ENCODE results near the gene HELZ. TPM values are rescaled to one million over a fixed set of nuclear protein-coding genes. Genes with fewer than 3 reads are reported as not detected.

The HELZ gene
- polyA plus RNA-seq, 1 of the 3 experiments (the other 2 are of a cell fraction) = 4.3 TPM

DNA sequence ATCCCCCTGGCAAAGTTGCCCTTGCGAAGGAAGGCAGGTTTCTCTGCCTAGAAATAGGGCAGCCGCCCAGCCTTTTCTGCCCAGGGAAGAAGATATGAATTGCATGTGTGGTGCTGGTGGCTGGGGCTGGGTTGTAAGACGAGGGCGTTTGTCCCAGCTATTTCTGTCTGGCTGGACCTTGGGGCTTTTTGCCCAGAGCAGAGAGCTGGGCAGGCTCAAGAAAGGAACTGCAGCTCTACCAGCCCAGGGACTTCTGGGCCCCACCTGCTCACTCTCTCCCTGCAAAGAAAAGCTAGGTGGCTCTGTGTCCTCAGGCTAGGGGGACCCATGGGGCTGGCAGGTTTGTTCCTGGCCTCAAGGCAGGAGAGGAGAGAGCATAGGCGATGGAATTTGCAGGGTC, 200.1 kb downstream of the HELZ start:
- peak; percentile 33 for DNase-seq
- H3K4me1 ChIP-seq (ENCODE audit: control insufficient read depth in 1 of 2, insufficient read depth in 2 of 2, low read depth in 1 of 2, low read length in 1 of 2) = no peaks in the 10 kb centered on the region; a peak in 1 of 4 replicates
- no peaks in the 10 kb centered on the region for H3F3A ChIP-seq (replicated peaks; ENCODE audit: insufficient read depth)
- no peak overlapping the region for H3K9ac ChIP-seq
- H2AFZ ChIP-seq (ENCODE audit: low read depth) = no peak overlapping the region
- H3K4me3 ChIP-seq (ENCODE audit: low read depth in 2 of 2, low read length in 1 of 2) = no peak overlapping the region
- WGBS (ENCODE audit: low lambda C conversion rate) = 49% methylated on average over 5 of the region's 5 CpGs
- no peak overlapping the region for H3K4me2 ChIP-seq
- TF ChIP-seq, protein P1, sequence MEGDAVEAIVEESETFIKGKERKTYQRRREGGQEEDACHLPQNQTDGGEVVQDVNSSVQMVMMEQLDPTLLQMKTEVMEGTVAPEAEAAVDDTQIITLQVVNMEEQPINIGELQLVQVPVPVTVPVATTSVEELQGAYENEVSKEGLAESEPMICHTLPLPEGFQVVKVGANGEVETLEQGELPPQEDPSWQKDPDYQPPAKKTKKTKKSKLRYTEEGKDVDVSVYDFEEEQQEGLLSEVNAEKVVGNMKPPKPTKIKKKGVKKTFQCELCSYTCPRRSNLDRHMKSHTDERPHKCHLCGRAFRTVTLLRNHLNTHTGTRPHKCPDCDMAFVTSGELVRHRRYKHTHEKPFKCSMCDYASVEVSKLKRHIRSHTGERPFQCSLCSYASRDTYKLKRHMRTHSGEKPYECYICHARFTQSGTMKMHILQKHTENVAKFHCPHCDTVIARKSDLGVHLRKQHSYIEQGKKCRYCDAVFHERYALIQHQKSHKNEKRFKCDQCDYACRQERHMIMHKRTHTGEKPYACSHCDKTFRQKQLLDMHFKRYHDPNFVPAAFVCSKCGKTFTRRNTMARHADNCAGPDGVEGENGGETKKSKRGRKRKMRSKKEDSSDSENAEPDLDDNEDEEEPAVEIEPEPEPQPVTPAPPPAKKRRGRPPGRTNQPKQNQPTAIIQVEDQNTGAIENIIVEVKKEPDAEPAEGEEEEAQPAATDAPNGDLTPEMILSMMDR (IDR thresholded peaks at IDR 0.05) = no peak
- TF ChIP-seq SIN3A (IDR thresholded peaks at IDR 0.05; ENCODE audit: borderline replicate concordance, low read depth, low read length) (no peak), EZH2phosphoT487 (IDR thresholded peaks at IDR 0.05; ENCODE audit: borderline replicate concordance, low read depth) (no peak), POLR2AphosphoS5 (IDR thresholded peaks at IDR 0.05; ENCODE audit: low read depth, low read length) (no peak), TCF12 (IDR thresholded peaks at IDR 0.05) (no peak), YY1 (IDR thresholded peaks at IDR 0.05; ENCODE audit: low read depth) (no peak), RFX5 (IDR thresholded peaks at IDR 0.05; ENCODE audit: low read length) (no peak), GABPA (IDR thresholded peaks at IDR 0.05; ENCODE audit: low read depth) (no peak), USF2 (IDR thresholded peaks at IDR 0.05; ENCODE audit: borderline replicate concordance, low read depth, low read length) (no peak), JUND (IDR thresholded peaks at IDR 0.05) (no peak), FOXM1 (IDR thresholded peaks at IDR 0.05; ENCODE audit: low read depth) (no peak)
- TF ChIP-seq, protein P2, sequence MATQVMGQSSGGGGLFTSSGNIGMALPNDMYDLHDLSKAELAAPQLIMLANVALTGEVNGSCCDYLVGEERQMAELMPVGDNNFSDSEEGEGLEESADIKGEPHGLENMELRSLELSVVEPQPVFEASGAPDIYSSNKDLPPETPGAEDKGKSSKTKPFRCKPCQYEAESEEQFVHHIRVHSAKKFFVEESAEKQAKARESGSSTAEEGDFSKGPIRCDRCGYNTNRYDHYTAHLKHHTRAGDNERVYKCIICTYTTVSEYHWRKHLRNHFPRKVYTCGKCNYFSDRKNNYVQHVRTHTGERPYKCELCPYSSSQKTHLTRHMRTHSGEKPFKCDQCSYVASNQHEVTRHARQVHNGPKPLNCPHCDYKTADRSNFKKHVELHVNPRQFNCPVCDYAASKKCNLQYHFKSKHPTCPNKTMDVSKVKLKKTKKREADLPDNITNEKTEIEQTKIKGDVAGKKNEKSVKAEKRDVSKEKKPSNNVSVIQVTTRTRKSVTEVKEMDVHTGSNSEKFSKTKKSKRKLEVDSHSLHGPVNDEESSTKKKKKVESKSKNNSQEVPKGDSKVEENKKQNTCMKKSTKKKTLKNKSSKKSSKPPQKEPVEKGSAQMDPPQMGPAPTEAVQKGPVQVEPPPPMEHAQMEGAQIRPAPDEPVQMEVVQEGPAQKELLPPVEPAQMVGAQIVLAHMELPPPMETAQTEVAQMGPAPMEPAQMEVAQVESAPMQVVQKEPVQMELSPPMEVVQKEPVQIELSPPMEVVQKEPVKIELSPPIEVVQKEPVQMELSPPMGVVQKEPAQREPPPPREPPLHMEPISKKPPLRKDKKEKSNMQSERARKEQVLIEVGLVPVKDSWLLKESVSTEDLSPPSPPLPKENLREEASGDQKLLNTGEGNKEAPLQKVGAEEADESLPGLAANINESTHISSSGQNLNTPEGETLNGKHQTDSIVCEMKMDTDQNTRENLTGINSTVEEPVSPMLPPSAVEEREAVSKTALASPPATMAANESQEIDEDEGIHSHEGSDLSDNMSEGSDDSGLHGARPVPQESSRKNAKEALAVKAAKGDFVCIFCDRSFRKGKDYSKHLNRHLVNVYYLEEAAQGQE (IDR thresholded peaks at IDR 0.05; ENCODE audit: low read depth, low read length) = no peak
- CTCF ChIA-PET = interaction anchor here (1.2 to 1.3 kb wide), 2 partner anchors 33 to 167 kb away, joined by 3 read pairs; no protein-coding TSS in a partner anchor
- no peak overlapping the region for H3K27ac ChIP-seq (ENCODE audit: low read depth in 2 of 2, low read length in 1 of 2)
- H4K20me1 ChIP-seq (ENCODE audit: insufficient read depth) = no peaks in the 10 kb centered on the region
- no peaks in the 10 kb centered on the region for H3K79me2 ChIP-seq (ENCODE audit: insufficient read depth)
- H3K9me2 ChIP-seq = no peaks in the 10 kb centered on the region
- H3K36me3 ChIP-seq (replicated peaks in 1 of 2; ENCODE audit: control insufficient read depth in 1 of 2, insufficient read depth in 2 of 2, low read length in 1 of 2) = no peaks in the 10 kb centered on the region
- POLR2A ChIA-PET = no interaction called here
- H3K9me3 ChIP-seq = peaks cover 9% of the 10 kb centered on the region
- no peaks in the 10 kb centered on the region; the same call in 1 of the 2 replicates for H3K27me3 ChIP-seq (ENCODE audit: insufficient read depth)
